Endothelial cell (in vitro differentiated cells): ENCODE data around the gene MFRP. TPM values are rescaled to one million over a fixed set of nuclear protein-coding genes. Genes with fewer than 3 reads are reported as not detected.

Experiments
- DNase-seq: peaks from one replicate; pipeline ENCODE4 v3.0.0; 2021; ENCODE audit warnings: low spot score
- H3K27ac Mint-ChIP-seq: one replicate; pipeline ENCODE4 v1.8.0; 2021; ENCODE audit warnings: mixed read lengths, inconsistent platforms; ENCODE audit not compliant: unreplicated experiment
- H3K27me3 Mint-ChIP-seq: one replicate; pipeline ENCODE4 v1.8.0; 2021; ENCODE audit warnings: mild to moderate bottlenecking, moderate library complexity, mixed read lengths, inconsistent platforms; ENCODE audit not compliant: unreplicated experiment
- H3K36me3 Mint-ChIP-seq: one replicate; pipeline ENCODE4 v1.8.0; 2021; ENCODE audit warnings: mild to moderate bottlenecking, low read depth, mixed read lengths, inconsistent platforms; ENCODE audit not compliant: unreplicated experiment
- H3K4me1 Mint-ChIP-seq: one replicate; pipeline ENCODE4 v1.8.0; 2021; ENCODE audit warnings: mild to moderate bottlenecking, mixed read lengths, inconsistent platforms; ENCODE audit not compliant: unreplicated experiment
- H3K4me3 Mint-ChIP-seq: one replicate; pipeline ENCODE4 v1.8.0; 2021; ENCODE audit warnings: mild to moderate bottlenecking, mixed read lengths, inconsistent platforms; ENCODE audit not compliant: unreplicated experiment
- H3K9me3 Mint-ChIP-seq: one replicate; pipeline ENCODE4 v1.8.0; 2021; ENCODE audit warnings: mixed read lengths, inconsistent platforms; ENCODE audit not compliant: unreplicated experiment
- total RNA-seq: library from RNA; stranded (reverse); fragmentation: NEBNext Ultra II Directional; extraction: Animal tissue kit (Norgen Biotek cat#: 25700); gene quantifications from one replicate; pipeline ENCODE4 v1.2.1, GENCODE V29; 2021; ENCODE audit not compliant: unreplicated experiment
- TF ChIP-seq, protein P1 (sequence below): fragments of 200-600 bp; sonication (generic); IDR thresholded peaks from one replicate; pipeline ENCODE4 v1.5.0; 2021; ENCODE audit warnings: antibody characterized with exemption; ENCODE audit not compliant: unreplicated experiment

The MFRP gene
- total RNA-seq, 1 donor from 2014 or later, result 0.13 TPM

DNA sequence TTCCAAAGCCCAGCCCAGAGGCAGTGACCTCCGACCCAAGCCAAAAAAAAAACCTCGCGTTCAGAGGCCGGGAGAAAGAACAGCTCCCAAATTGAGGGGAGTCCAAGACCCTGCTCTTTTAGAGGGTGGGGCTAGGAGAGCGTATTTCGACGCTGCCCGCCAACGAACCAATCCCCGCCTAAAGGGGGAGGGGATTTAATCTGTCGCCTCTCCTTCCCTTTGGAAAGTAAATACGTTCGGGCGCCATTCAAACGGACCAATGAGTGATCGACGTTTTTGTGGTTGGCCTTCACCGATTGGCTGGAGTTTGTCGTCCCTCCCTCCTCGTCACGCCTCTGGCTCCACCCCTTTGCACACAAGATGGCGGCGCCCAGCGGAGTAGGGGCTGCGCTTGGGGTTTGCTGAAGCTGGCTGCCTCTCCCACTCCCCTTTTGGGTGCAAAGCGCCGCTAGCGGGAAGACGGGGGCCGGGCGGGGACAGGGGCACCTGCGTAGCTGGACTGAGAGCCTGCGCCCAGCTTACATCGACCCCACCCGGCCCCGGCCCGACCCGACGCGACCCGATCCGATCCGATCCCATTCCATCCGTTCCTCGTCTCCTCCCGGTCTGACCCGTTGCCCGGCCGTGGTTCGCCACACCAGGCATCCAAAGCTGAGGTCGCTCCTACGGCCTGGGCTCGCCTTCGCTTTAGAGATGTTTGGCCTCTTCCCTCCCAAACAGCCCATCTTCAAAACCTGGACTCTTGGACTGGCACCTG is 12.2 kb downstream of the MFRP start, which contains the start of gene RNF26:
TSS of gene RNF26 (plus strand) at position 354 of the 757 bp plus-strand sequence. CDS start 596 bp downstream, outside the sequence.
- Mint-ChIP-seq H3K4me1 (peaks cover 35% of the 10 kb centered on the region), H3K9me3 (no peaks in the 10 kb centered on the region), H3K4me3 (peak within 1 kb of the TSS; percentile 99)

DNA sequence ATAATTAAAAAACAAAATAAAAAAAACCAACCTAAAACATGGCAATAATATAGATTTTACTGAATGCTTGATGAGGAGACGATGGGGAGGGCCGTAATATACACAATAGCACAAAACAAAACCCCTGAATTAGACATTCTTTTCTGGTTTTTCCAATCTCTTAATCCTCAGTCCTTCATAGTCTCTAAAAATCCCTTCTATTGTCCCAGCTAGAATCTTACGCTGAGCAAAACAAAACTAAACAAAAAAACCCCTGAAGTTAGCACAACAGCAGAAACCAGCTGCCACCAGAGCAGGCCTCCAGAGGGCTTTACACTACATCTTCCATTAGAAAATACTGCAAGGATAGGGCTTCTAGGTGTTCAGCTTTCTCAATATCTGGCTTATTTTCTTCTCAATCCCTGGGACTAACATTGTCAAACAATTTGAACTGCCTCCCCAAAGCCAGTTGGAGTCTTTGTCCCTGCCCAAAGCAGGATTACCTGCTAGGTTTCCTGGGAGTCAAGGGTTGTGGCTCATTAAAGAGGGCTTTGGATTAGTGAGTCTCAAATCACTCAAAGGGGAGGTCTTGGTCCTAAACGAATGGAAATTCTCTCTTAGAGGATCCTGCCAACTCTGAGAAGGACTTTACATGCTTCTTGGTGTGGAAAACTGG is 14.3 kb downstream of the MFRP start:
- Mint-ChIP-seq H3K9me3 (no peaks in the 10 kb centered on the region), H3K4me3 (no peak overlapping the region), H3K4me1 (peaks cover 19% of the 10 kb centered on the region), H3K27ac (no peak overlapping the region), H3K27me3 (no peaks in the 10 kb centered on the region), H3K36me3 (no peaks in the 10 kb centered on the region)
- TF ChIP-seq, protein P1, sequence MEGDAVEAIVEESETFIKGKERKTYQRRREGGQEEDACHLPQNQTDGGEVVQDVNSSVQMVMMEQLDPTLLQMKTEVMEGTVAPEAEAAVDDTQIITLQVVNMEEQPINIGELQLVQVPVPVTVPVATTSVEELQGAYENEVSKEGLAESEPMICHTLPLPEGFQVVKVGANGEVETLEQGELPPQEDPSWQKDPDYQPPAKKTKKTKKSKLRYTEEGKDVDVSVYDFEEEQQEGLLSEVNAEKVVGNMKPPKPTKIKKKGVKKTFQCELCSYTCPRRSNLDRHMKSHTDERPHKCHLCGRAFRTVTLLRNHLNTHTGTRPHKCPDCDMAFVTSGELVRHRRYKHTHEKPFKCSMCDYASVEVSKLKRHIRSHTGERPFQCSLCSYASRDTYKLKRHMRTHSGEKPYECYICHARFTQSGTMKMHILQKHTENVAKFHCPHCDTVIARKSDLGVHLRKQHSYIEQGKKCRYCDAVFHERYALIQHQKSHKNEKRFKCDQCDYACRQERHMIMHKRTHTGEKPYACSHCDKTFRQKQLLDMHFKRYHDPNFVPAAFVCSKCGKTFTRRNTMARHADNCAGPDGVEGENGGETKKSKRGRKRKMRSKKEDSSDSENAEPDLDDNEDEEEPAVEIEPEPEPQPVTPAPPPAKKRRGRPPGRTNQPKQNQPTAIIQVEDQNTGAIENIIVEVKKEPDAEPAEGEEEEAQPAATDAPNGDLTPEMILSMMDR, result no peak
- no peak for DNase-seq

More for the DNA sequence above, 12.2 kb downstream of the MFRP start, which contains the start of gene RNF26:
- H3K27me3 Mint-ChIP-seq, result peaks cover 4% of the 10 kb centered on the region
- no peaks in the 10 kb centered on the region for H3K36me3 Mint-ChIP-seq
- DNase-seq, result peak; percentile 89
- peak within 1 kb of the TSS; percentile 97 for H3K27ac Mint-ChIP-seq
- TF ChIP-seq, protein P1, result no peak

DNA sequence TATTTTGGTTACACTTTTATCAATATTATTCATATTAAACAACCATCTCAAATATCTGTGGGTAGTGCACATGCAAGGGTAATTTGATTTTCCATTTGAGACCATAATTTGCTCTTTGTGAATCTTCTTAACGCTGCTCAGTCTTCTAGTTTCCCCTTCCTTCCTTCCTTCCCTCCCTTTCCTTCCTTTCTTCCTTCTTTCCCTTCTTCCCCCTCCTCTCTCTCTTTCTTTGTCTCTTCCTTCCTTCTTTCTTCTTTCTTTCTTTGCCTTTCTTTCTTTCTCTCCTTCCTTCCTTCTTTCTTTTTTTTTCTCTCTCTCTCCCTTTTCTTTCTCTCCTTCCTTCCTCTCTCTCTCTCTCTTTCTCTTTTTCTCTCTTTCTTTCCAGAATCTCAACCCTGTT is 16.3 kb downstream of the MFRP start:
- Mint-ChIP-seq H3K27ac (no peak overlapping the region), H3K36me3 (no peaks in the 10 kb centered on the region), H3K27me3 (no peaks in the 10 kb centered on the region), H3K4me3 (no peak overlapping the region), H3K4me1 (peaks cover 7% of the 10 kb centered on the region), H3K9me3 (no peaks in the 10 kb centered on the region)
- no peak for DNase-seq
- TF ChIP-seq, protein P1, result no peak

DNA sequence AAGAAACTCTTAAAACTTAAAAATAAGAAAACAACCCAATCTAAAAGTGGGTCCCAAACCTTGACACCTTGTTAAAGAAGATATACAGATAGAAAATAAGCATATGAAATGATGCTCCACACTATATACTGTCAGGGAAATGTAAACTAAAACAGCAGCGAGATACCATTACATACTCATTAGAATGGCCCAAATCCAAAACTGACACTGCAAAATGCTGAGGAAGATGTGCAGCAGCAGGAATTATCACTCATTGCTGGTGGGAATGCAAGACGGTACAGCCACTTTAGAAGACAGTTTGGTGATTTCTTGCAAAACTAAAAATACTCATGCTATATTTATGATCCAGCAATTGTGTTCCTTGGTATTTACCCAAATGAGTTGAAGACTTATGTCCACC is 17.2 kb downstream of the MFRP start:
- H3K27ac Mint-ChIP-seq, result no peak overlapping the region
- no peaks in the 10 kb centered on the region for H3K36me3 Mint-ChIP-seq
- no peaks in the 10 kb centered on the region for H3K4me1 Mint-ChIP-seq
- no peaks in the 10 kb centered on the region for H3K9me3 Mint-ChIP-seq
- TF ChIP-seq, protein P1, result no peak
- H3K4me3 Mint-ChIP-seq, result no peak overlapping the region
- H3K27me3 Mint-ChIP-seq, result no peaks in the 10 kb centered on the region
- DNase-seq, result no peak

DNA sequence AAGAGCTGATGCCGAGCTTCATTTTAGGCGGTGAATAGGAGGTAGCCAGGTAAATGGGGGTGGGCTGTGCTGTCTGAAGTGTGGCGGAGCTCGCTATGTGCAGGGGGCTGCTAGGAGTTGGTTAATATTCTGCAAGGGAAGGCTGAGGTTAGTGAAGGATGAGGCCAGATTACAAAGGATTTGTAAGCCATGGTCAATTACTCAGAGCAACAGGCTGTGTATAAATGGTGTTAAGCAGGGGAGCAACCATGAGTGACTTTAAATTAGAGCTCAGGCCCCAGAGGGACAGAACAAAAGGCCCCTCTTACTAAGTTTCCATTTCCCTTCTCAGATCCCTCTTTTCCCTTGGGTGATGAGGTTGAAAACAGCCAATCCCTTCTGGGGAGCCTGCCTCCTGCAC is 22.3 kb downstream of the MFRP start:
- H3K36me3 Mint-ChIP-seq, result no peaks in the 10 kb centered on the region
- no peaks in the 10 kb centered on the region for H3K9me3 Mint-ChIP-seq
- H3K4me3 Mint-ChIP-seq, result no peak overlapping the region
- H3K27ac Mint-ChIP-seq, result no peak overlapping the region
- TF ChIP-seq, protein P1, result no peak
- peaks cover 6% of the 10 kb centered on the region for H3K27me3 Mint-ChIP-seq
- DNase-seq, result no peak
- H3K4me1 Mint-ChIP-seq, result peaks cover 16% of the 10 kb centered on the region
